Measurements from ENCODE around the gene NAPSA.

Gene NAPSA

DNA sequence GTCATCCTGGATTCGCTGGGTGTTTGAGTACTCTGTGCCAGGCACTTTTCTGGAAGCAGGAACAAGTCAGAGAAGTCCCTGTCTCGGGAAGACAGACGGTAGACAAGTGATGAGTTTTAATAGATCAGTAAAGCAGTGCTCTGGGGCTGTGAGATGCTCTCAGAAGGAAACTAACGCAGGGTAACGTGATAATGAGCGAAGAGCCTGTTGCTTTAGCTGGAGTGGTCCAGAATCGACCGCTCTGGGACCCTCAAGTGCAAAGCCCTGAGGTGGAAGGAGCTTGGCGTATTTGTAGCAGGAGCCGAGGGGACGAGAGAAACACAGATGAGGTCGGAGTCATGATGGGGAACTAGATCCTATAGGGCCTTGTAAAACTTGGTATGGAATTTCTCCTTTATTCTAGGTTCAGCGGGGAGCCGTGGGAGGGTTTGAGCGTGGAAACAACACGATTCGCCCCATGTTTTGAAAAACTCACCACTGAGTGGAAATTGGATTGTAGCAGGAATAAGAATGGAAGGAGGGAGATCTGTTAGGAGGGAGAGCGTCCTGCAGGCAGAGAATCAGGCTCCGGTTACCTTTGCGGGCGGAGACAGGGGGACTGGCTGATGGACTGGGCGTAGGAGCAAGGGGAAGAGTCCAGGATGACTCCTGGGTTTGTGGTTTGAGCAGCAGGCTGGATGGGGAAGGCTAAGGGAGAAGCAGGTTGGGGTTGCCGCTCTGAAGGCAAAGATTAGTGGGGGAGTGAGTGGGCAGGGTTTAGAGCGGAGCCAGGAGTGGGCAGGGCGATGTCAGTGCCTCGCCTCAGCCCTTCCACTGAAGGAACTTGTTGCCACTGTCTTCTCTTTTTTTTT lies 19.5 kb upstream of the NAPSA start:
- H3K4me3 ChIP-seq (ENCODE audit: low read depth, low read length) = peak overlapping the region; percentile 79

DNA sequence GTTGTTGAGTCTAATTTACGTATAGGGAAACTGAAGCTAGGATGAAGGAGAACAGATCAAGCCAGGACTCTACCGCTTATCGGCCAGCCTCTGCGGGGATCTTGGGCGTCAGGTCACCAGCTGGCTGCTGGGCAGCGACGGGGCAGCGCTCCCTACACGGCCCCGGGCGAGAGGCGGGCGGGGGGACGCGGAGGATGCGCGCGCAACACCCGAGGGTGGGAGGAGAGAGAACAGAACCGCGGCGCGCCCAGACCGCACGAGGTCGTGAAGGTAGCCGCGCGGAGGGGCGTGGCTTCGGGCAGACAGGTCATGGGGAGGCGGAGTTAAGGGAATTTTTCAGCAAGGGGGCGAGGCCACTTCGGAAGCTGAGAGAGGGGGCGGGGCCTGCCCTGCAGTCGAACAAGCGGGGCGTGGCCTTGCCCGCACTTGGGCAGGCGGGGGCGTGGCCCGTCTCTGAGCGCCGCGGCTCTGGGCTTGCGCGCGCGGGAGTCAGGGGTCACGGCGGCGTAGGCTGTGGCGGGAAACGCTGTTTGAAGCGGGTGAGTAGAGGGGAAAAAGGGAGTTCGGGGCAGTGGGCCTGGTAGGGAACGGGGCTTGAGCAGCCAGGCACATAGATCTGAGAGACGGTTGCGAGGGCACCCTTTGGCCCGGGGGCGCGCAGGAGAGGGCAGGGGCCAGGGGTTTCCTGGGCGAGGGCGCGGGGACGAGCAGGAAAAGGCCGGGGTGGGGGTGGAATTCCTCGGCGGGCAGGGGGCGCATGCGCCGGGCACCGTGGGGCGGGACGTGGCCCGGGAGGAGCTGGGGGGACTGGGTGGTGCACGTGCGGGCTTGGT lies 18.6 kb upstream of the NAPSA start, which contains the start of gene POLD1:
Gene POLD1 (plus strand): TSS at position 496 of the 833 bp plus-strand sequence. CDS start 14,505 bp downstream, outside the sequence.
- peak within 1 kb of the TSS; percentile 79 for H3K4me3 ChIP-seq (ENCODE audit: low read depth, low read length)

- H3K4me3 ChIP-seq (ENCODE audit: low read depth, low read length) = peak overlapping the region; percentile 43
These were observed 17.8 kb upstream of the NAPSA start for GRCh38 chr19:50383001-50383851.

DNA sequence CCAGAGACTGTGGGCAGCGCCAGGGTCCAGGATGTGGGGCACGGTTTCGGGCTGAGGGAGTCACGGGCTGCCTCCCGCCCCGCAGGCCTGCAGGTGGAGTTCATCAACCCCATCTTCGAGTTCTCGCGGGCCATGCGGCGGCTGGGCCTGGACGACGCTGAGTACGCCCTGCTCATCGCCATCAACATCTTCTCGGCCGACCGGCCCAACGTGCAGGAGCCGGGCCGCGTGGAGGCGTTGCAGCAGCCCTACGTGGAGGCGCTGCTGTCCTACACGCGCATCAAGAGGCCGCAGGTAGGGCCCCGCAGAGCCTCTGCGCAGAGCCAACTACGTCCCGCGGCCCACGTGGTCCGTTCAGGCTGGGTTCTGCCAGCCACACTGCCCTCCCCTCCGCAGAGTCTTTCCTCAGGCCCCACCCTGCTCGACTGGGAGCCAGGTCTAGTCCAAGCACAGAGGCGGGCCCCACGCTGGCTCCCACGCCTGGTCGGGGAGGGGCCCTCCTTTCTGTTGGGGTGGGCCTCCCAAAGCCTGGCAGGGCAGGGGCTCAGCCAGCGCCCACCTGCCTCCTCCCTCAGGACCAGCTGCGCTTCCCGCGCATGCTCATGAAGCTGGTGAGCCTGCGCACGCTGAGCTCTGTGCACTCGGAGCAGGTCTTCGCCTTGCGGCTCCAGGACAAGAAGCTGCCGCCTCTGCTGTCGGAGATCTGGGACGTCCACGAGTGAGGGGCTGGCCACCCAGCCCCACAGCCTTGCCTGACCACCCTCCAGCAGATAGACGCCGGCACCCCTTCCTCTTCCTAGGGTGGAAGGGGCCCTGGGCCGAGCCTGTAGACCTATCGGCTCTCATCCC lies 16.7 kb upstream of the NAPSA start:
- no peak overlapping the region for H3K4me3 ChIP-seq (ENCODE audit: low read depth, low read length)

DNA sequence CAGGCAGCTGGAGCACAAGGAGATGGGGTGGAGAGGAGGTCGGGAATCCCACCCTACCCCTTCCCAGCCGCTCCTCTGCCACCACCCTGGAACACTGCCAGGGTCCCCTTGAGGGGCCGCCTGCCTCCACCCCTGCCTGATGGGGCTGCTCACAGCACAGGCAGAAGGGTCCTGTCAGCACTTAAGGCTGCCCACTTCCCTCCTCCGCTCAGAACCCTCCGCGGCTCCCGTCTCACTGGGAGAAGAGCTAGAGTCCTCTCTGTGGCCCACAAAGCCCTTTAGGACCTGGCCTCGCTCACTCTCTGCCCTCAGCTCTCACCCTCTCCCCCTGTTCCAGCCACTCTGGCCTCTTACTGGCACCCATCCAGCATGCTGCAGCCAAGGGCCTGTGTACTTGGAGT lies 15.3 kb upstream of the NAPSA start:
- H3K4me3 ChIP-seq (ENCODE audit: low read depth, low read length) = no peak overlapping the region

DNA sequence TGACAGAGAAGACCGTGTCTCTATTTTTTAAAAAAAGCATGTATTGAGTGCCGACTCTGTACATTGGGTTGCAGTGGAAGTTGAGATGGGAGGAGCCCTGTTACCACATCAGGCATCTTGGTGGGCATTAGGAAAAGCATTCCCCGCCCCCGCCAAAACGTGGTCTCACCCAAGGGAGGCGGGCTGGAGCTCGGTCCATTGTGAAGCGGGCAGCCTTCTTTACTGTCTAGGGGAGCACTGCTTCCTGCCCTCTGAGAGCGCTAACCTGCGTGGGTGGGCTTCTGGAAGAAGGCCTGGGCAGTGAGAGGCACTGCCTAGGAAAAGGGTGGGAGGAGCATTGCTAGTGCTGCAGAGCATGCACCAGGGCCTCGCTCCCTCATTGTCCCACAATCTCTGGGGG lies 14.7 kb upstream of the NAPSA start:
- no peak overlapping the region for H3K4me3 ChIP-seq (ENCODE audit: low read depth, low read length)

DNA sequence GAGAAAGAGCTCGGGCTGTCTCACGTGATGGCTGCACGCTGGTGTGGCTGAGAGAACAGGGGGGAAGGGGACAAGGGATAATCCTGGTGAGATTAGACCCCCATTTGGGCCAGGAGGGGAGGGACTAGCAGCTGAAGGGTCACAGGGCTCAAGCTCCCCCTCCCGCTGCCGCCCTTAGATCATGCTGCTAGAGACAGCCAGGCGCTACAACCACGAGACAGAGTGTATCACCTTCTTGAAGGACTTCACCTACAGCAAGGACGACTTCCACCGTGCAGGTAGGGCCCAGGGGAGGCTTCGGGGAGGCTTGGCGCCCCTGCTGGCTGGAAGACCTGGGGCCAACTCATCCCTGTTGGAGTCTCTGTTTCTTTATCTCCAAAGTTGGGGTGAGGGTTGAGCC lies 14.2 kb upstream of the NAPSA start:
- H3K4me3 ChIP-seq (ENCODE audit: low read depth, low read length) = no peak overlapping the region

DNA sequence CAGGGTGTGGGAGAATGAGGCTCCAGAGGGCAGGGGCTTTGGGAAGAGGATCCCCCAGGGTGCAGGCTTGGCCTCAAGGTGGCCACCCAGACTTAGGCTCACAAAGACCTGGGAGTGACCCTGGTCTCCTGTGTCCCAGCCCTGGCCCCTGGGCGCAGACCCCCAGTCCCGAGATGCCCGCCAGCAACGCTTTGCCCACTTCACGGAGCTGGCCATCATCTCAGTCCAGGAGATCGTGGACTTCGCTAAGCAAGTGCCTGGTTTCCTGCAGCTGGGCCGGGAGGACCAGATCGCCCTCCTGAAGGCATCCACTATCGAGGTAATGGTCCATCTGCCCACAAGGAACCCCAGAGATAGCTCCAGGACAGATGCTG lies 13.4 kb upstream of the NAPSA start:
- H3K4me3 ChIP-seq (ENCODE audit: low read depth, low read length) = no peak overlapping the region

- no peak overlapping the region for H3K4me3 ChIP-seq (ENCODE audit: low read depth, low read length)
These were observed 12.9 kb upstream of the NAPSA start for GRCh38 chr19:50378169-50378862.

GRCh38 chr19:50377517-50377916 lies 12.1 kb upstream of the NAPSA start:
- no peak overlapping the region for H3K4me3 ChIP-seq (ENCODE audit: low read depth, low read length)

GRCh38 chr19:50377051-50377461 lies 11.6 kb upstream of the NAPSA start:
- H3K4me3 ChIP-seq (ENCODE audit: low read depth, low read length) = peak overlapping the region; percentile 24

GRCh38 chr19:50376166-50377050 lies 11.0 kb upstream of the NAPSA start, which contains the start of gene NR1H2:
Gene NR1H2 (plus strand): TSS chr19:50376457. CDS start chr19:50377606, 1,149 bp downstream.
- peak within 1 kb of the TSS; percentile 80 for H3K4me3 ChIP-seq (ENCODE audit: low read depth, low read length)

- H3K4me3 ChIP-seq (ENCODE audit: low read depth, low read length) = no peak overlapping the region
These were observed 6.6 kb upstream of the NAPSA start for GRCh38 chr19:50371914-50372475.

DNA sequence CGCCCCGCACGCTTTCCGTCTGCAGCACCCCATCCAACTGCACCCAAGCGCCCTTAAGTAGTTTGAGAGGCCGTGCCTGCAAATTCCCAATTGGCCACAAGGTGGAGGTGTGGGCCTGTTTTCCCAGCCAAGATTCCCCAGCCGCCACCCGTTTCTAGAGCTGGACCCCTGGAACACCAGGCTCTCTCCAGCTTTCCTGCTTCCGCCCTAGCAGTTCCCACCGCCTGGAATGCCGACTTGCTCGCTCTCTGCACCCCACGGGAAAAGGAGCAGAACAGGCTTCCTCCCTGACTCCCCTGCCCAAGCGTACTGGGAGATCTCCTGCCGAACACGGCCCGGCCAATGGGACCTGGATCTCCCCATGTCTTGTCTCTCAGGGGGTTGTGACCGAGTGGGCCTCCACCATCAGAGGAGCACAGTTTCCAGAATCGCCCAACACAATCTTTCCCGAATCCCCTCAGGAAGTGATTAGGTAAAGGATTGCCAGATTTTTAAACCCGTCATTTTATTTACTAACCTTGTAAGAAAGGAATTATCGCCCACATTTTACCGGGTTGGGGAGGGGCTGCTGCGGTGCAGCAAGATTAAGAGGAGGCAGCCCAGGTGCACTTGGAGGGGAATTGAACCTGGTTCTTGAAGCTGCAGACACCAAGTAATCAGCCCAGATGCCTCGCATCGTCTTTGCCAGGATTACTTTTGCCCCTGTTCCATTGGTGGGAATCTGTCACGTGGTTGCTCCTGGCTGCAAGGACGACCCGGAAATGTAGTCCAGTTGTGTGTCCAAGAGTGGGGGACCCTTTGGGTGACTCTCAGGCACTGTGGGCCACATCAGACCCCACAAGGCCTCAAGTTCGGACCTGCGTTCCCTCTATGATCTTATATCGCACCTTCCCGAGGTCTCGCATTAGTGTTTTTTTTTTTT lies 3.5 kb upstream of the NAPSA start:
- peak overlapping the region; percentile 58 for H3K4me3 ChIP-seq (ENCODE audit: low read depth, low read length)

- H3K4me3 ChIP-seq (ENCODE audit: low read depth, low read length) = no peak overlapping the region
These were observed 2.6 kb downstream of the NAPSA start for GRCh38 chr19:50362656-50363424.

DNA sequence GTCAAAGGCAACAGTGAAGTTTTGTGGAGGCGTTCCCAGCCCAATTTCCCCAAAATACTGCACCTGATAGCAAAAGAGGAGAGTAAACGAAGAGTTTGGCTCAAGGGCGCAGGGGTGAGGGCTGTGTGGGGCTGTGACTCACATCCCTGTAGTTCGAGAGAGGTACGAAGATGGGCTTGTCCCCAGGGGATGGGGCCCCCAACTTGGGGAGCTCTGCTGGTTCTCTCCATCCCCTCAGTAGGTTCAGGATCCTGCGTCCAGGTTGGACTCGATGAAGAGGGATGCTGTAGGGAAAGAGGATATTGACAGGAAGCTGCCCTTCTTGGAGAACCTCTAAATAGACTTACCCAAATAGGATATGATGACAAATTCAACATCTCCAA lies 3.4 kb downstream of the NAPSA start:
- H3K4me3 ChIP-seq (ENCODE audit: low read depth, low read length) = no peak overlapping the region
